ENCODE results near the gene TMEM141. TPM values are rescaled to one million over a fixed set of nuclear protein-coding genes. Genes with fewer than 3 reads are reported as not detected.
"Not testable (repeated sequence)": the region's sequence is repeated elsewhere in the genome, so short reads cannot be mapped to it uniquely, and the experiment has no call there.

The TMEM141 gene
- polyA plus RNA-seq, 3 donors: 53.5 to 81.8 (median 70.3) TPM

DNA sequence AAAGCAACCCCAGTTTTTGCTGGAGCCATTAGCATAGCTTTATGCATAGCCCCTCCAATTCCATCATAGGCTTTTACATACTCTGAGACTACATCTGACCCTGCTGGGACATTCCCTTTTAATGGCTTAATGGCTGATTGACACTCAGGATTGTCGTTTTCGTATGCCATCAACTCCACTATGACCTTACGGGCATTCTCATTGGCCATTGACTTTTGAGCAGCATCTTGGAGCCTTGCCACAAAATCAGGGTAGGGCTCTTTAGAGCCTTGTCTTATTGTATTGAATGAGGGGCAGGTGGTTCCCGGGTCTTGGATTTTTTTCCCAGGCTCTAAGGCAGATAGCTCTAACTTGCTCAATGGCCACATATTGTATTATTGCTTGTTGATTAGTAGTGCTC lies 4.2 kb upstream of the TMEM141 start:
- DNase-seq (ENCODE audit: extremely low read depth in 1 of 11, low read depth in 9 of 11, low spot score in 4 of 11): not testable (repeated sequence)

DNA sequence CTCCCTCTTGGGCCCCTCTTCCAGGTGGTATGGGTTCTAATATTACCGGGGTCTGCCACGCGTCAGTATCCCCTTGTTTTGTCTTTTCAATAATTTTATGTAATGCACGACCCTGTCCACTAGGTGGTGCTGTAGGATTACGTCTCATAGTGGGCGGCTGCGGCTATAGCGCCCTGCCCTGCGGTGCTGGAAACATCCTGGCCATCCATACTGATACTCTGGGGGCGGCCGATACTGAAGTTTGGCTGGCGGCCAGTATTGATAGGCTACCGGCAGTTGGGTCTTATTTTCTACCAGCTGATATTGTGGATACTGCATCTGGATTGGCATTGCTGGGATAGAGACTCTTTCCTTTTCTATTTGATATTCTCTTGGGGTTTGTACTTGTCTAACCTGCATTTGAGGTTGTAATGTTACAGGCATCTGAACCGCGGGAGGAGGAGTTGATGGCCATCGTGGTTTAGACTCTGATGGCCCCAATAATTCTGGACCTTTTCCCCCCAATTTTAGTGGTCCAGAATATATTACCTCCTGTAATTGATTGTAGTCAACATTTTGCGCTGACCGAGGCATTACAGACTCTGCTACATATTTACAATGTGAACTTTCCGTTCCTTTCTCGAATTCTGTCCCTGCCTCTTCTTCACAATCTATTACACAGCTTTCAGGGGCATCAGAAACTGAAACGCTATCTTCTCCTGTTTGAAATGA lies 3.3 kb upstream of the TMEM141 start:
- peak in 3 of 11 donors; percentile 59 to 74 (median 63) for DNase-seq (ENCODE audit: extremely low read depth in 1 of 11, low read depth in 9 of 11, low spot score in 4 of 11)

DNA sequence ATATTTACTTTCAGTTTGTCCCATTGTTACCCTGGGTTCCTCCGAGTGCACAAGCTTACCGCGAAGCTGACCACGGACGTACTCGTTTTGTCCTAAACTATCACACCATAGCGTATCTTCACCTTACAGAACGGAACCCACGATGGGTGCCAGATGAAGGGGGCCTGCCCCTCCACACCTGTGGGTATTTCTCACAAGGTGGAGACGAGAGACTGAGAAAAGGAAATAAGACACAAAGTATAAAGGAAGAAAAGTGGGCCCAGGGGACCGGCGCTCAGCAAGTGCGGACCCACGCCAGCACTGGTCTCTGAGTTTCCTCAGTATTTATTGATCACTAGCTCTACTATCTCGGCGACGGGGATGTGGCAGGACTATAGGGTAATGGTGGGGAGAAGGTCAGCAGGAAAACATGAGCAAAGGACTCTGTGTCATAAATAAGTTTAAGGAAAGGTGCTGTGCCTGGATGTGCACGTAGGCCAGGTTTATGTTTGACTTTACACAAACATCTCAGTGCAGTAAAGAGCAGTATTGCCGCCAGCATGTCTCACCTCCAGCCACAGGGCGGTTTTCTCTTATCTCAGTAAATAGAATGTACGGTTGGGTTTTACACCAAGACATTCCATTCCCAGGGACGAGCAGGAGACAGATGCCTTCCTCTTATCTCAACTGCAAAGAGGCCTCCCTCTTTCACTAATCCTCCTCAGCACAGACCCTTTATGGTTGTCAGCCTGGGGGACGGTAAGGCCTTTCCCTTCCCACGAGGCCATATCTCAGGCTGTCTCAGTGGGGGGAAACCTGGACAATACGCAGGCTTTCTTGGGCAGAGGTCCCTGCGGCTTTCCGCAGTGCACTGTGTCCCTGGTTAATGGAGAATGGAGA lies 2.3 kb upstream of the TMEM141 start:
- DNase-seq (ENCODE audit: extremely low read depth in 1 of 11, low read depth in 9 of 11, low spot score in 4 of 11): not testable (repeated sequence)

DNA sequence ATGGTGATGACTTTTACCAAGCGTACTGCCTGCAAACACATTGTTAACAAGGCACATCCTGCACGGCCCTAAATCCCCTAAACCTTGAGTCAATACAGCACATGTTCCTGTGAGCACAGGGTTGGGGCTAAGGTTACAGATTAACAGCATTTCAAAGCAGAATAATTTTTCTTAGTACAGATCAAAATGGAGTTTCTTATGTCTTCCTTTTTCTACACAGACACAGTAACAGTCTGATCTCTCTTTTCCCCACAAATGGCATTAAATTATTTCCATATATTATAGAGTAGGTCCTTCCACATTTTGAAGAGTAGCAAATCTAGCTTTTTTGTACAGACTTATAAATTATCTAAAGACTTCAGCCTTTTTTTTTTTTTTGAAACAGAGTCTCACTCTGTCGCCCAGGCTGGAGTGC lies 1.6 kb upstream of the TMEM141 start:
- DNase-seq (ENCODE audit: extremely low read depth in 1 of 11, low read depth in 9 of 11, low spot score in 4 of 11): no peak

DNA sequence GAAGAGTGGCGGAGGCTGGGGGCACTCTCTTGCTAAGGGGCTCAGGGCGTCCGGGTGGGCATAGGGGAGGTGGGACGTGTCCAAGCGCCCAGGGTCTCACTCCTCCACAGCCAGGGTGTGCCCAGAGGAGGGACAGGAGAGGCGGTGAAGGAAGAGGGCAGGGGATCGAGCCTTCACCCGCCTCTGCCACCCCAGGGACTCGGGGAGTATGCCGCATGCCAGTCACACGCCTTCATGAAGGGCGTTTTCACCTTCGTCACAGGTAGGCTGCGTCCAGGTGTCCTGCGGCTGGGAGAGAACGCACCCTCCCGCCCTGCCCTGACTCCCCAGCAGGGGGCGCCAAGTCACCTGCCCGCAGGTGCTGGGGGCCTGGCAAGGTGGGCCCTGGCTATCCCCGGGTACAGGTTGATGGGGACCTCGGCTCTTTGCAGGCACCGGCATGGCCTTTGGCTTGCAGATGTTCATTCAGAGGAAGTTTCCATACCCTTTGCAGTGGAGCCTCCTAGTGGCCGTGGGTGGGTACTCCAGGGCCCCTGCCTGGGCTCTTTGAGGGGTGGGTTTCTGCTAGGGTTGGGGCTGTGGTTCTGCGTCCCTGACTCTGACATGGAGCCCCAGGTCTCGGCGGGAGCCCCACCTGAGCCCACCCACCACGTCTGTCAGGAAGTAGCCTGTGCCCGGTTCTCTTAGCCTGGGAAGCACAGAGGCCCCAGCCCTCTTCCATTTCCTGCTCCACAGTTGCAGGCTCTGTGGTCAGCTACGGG lies 552 bp downstream of the TMEM141 start:
- no peak for DNase-seq (ENCODE audit: extremely low read depth in 1 of 11, low read depth in 9 of 11, low spot score in 4 of 11)

DNA sequence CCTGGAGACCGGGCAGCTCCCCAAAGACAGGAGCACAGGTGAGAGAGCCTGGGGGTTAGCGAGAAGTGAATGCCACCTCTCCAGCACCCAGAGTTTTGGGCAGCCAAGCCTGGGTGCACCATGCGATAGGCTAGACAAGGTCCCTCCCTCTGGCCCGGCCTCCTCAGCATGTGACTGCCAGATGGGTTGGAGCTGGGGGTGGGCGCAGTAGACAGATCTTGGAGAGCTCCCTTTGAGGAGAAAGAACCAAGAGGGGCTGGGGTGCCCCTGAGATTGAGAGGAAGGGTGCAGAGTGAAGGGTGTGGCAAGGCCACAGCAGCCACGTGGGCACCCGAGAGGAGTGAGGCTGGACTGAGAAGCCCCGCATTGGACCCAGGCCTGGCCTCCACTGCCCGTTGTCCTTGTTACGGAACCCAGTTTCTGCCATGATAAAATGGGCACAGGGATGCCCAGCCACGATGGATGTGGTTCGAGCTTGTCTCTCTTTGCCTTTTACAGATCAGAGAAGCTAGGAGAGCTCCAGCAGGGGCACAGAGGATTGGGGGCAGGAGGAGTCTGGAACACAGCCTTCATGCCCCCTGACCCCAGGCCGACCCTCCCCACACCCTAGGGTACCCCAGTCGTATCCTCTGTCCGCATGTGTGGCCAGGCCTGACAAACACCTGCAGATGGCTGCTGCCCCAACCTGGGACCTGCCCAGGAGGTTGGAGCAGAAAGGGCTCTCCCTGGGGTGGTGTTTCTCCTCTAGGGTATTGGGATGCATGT lies 1.4 kb downstream of the TMEM141 start:
- DNase-seq (ENCODE audit: extremely low read depth in 1 of 11, low read depth in 9 of 11, low spot score in 4 of 11): no peak

DNA sequence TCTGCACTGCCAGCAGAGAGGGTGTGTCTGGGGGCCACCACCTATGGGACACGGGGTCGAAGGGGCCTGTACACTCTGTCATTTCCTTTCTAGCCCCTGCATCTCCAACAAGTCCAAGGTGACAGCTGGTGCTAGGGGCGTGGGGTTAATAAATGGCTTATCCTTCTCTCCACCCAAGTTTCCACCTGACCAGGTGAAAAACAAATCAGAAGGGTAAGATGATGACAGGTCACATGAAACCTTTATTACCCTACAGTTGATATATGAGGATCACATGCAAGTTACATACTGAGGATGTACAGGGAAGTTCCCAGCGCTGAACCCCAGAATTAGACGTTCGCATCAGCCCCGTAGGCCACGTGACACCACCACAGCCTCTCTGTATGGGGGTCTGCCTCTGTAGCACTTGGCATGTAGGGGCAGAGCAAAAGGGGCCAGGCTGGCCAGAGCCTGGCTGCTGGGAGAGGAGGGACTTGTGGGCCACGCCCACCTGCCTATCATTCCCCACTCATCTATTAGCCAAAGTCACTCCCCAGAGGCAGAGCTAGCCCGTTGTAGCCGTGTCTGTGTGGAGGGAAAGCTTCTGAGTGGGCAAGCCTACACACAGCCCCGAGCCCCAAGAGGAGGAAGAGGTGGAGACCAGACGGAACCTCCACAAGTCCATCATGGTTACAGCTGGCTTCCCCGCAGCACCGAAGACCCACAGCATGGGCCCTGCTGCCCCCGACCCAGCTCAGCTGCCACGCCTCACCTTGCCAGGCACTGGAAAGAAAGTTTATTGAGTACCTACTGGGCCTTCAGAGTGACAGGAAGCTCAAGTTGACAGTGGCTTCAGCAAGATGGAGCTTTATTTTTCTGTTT lies 2.2 kb downstream of the TMEM141 start:
- DNase-seq (ENCODE audit: extremely low read depth in 1 of 11, low read depth in 9 of 11, low spot score in 4 of 11): no peak

DNA sequence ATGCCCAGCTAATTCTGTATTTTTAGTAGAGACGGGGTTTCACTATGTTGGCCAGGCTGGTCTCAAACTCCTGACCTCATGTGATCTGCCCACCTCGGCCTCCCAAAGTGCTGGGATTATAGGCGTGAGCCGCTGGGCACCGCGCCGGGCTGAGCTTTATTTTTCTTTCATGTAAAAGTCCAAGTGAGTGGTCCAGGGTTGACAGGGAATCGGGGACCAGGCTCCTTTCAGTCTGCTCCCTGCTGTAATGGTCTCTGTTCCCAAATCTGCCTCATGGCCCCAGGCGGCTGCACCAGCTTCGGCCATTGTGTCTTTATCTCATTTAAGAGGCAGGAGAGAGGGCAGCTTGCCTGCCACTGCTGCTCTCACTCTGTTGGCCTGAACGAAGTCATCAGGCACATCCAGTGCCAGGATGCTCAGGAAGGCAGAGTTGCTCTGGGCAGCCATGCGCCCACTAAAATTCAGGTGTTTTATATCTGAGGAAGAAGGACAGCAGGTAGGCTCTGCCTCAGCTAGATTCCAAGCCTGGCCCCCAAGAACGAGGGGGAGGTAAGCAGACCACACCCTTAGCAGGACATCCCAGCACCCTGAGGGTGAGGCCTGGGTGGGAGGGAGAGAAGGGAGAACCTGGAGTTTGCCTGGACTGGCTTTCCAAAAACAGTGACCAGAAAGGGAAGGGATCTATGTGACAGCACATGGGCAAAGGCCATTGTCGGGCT lies 3.3 kb downstream of the TMEM141 start:
- DNase-seq (ENCODE audit: extremely low read depth in 1 of 11, low read depth in 9 of 11, low spot score in 4 of 11): no peak

DNA sequence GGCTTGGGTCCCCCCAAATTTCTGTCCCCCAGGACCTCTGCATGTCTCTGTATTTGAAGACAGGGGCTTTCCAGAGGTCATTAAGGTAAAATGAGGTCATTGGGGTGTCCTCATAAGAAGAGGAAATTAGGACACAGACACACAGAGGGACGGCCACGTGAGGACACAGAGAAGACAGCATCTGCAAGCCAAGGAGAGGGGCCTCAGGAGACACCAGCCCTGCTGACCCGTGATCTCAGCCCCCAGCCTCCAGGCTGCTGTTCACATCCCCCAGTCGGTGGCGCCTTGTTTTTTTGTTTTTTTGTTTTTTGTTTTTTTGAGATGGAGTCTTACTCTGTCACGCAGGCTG lies 3.8 kb downstream of the TMEM141 start:
- no peak for DNase-seq (ENCODE audit: extremely low read depth in 1 of 11, low read depth in 9 of 11, low spot score in 4 of 11)

DNA sequence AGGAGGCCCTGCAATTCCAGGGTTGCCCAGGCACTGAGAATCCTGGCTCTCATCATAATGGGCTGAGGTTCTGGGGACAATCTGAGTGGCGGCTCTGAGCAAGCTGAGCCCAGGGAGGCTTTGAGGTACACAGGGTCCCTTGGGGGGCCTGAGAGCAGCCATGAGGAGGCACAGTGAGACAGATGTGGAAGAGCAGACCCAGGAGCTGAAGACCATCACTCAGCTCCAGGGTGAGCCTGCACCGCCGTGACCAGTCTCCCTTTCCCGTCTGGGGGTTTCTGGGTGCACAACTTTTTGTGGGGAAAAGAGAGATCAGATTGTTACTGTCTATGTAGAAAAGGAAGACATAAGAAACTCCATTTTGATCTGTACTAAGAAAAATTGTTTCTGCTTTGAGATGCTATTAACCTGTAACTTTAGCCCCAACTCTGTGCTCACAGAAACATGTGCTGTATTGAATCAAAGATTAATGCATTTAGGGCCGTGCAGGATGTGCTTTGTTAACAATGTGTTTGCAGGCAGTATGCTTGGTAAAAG lies 5.2 kb downstream of the TMEM141 start, which contains the start of gene CCDC183:
CCDC183 (plus strand) TSS at position 101 of the 537 bp plus-strand sequence; CDS start at position 161, 60 bp downstream.
- no peak for DNase-seq (ENCODE audit: extremely low read depth in 1 of 11, low read depth in 9 of 11, low spot score in 4 of 11)

DNA sequence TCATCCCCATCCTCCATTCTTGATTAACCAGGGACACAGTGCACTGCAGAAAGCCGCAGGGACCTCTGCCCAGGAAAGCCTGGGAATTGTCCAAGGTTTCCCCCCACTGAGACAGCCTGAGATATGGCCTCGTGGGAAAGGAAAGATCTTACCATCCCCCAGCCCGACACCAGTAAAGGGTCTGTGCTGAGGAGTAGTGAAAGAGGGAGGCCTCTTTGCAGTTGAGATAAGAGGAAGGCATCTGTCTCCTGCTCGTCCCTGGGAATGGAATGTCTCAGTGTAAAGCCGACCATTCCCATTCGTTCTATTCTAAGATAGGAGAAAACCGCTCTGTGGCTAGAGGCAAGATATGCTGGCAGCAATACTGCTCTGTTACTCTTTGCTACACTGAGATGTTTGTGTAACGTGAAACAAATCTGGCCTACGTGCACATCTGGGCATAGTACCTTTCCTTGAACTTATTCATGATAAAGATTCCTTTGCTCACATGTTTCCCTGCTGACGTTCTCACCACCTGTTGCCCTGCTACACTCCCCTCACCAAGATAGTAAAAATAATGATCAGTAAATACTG lies 5.7 kb downstream of the TMEM141 start:
- not testable (repeated sequence) for DNase-seq (ENCODE audit: extremely low read depth in 1 of 11, low read depth in 9 of 11, low spot score in 4 of 11)

DNA sequence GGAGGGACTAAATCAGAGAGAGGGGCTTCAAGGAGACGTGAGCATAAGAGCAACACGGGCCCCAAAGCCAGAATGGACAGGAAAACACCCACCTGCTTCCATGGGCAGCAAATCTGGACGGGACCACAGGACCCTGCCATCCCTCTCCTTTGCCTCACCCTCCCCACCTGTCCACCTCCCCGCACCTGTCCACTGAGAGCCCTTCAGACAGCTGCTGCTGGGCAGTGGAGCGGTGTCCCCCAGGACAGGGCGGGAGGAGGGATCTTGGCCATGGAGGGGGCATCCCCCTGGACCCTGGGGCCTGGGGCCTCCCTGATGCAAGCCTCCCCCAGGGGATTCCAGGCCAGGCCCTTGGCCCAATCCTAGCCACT lies 7.5 kb downstream of the TMEM141 start:
- DNase-seq (ENCODE audit: extremely low read depth in 1 of 11, low read depth in 9 of 11, low spot score in 4 of 11): no peak

DNA sequence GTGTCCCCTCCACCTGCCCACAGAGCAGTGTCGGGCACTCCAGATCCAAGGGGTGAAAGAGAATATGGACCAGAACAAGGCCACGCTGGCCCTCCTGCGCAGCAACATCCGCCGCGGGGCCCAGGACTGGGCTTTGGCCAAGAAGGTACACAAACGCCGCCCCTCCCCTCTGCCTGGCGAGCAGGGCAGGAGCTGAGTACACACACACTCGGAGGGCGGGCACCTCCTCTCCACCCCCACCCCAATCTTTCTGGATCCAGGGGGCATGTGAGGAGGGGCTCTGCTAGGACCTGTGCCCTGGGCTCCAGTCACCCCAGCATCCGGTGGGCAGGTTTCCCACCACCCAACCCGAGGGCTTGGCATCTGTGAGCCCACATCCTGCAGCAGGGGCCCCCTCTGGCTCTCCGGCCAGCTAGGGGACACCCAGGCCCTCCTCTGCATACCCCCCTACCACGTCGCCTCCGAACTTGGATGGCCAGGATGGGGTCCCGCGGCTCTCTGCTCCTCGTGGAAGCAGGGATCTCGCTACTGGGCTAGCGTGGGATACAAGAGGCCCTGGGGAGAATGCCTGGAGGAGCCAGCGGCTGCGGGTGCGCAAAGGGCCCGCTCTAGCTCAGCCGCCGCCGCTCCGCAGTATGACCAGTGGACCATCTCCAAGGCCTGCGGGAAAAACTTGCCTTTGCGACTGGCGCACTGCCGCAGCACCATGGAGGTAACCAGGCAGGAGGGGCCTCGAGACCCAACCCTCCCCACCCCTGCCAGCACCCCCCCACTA lies 8.1 kb downstream of the TMEM141 start:
- no peak for DNase-seq (ENCODE audit: extremely low read depth in 1 of 11, low read depth in 9 of 11, low spot score in 4 of 11)

DNA sequence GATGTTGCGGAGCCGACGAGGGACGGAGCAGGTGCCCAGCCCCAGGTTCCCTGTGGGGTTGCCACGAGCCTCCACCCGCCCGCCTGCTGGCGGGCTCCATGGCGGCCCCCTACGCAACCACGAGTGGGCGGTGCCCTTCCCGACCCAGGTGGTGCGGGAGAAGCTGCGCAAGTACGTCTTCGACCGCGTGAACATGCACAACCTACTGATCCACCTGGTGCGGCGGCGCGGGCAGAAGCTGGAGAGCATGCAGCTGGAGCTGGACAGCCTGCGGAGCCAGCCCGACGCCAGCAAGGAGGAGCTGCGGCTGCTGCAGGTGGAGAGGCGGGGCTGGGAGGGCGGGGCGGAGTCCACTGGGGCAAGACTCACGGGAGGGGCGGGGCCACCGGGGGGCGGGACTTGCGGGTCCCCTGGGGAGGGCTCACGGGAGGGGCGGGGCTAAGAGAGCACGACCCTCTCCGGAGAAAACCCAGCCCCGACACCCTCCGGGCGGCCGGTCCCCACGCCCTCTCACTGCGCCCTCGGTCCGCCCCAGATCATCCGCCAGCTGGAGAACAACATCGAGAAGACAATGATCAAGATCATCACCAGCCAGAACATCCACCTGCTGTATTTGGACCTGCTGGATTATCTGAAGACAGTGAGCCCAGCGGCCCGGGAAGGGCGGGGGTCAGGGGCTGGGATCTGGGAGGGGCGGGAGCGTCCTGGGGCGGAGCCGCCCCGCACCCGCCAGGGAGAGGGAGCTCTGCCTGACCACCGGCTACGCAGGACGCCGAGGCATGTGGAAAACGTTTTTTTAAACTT lies 8.9 kb downstream of the TMEM141 start:
- DNase-seq (ENCODE audit: extremely low read depth in 1 of 11, low read depth in 9 of 11, low spot score in 4 of 11): peak in 6 of 11 donors; percentile 75 to 86 (median 79)

DNA sequence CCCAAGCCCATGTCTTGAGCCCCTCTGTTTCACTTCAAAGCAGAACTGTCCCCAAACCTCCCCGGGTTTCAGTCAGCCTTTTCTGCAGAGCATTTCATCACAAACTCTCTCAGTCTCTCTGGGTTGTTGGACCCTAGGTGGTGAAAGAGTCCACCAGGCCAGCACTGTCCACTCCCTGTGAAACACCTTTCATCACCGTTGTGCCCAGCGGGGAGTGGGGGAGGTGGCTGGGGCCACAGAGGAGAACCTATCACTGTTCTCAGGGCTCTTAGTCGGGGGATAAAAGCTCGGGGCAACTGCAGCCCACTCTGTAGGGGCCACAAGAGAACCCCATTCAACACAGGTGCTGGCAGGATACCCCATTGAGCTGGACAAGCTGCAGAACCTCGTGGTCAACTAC lies 11.2 kb downstream of the TMEM141 start:
- no peak for DNase-seq (ENCODE audit: extremely low read depth in 1 of 11, low read depth in 9 of 11, low spot score in 4 of 11)

Data from renal cortex interstitium (tissue), 11 donors.